ENCODE results near the gene ATP2B2. TPM values are rescaled to one million over a fixed set of nuclear protein-coding genes. Genes with fewer than 3 reads are reported as not detected.
A peak's percentile ranks its signal among the peaks of the same experiment; 100 is the strongest.

Gene ATP2B2
- total RNA-seq, 8 experiments from 2014 or later: 0.04 to 3.5 (median 0.73) TPM

- H3K4me3 ChIP-seq: no peak overlapping the region
- WGBS, 10 experiments: 0 to 94% (median 57%) methylated on average over 1 to 3 of the region's 3 CpGs; no CpG with 5 or more reads in 5 of the 10 experiments
- peaks cover 4% of the 10 kb centered on the region in 2 donors for H3K4me1 ChIP-seq (replicated peaks in 1 of 2)
- in situ Hi-C loops (cut with MboI; ENCODE audit: low pct_unique_long_range_greater_than_20kb in 2 of 9, low sequenced_read_pairs in 9 of 9, unreplicated experiment in 9 of 9): no loop called here
- no peak overlapping the region for H3K27ac ChIP-seq
- ATAC-seq (replicated peaks in 6 of 8): no peak
These were observed 29.4 kb downstream of the ATP2B2 start for GRCh38 chr3:10475983-10476382.

- H3K4me1 ChIP-seq (replicated peaks in 1 of 2): peaks cover 7 to 12% of the 10 kb centered on the region in 2 donors
- H3K27ac ChIP-seq: no peak overlapping the region
- in situ Hi-C loops (cut with MboI; ENCODE audit: low pct_unique_long_range_greater_than_20kb in 2 of 9, low sequenced_read_pairs in 9 of 9, unreplicated experiment in 9 of 9): no loop called here
- no peak overlapping the region for H3K4me3 ChIP-seq
- ATAC-seq (replicated peaks in 6 of 8): no peak
- WGBS, 10 experiments: 40 to 83% (median 68%) methylated on average over 1 to 5 of the region's 9 CpGs; no CpG with 5 or more reads in 4 of the 10 experiments
These were observed 30.5 kb downstream of the ATP2B2 start for GRCh38 chr3:10474847-10475246.

- 0 to 88% (median 25%) methylated on average over 1 to 4 of the region's 5 CpGs; no CpG with 5 or more reads in 4 of the 10 experiments for WGBS, 10 experiments
- Histone ChIP-seq H3K4me1 (replicated peaks in 1 of 2) (peaks cover 7 to 12% of the 10 kb centered on the region in 2 donors), H3K27ac (no peak overlapping the region), H3K4me3 (no peak overlapping the region)
- peak in 5 of 8 experiments; percentile 37 to 64 (median 64) for ATAC-seq (replicated peaks in 6 of 8)
- in situ Hi-C loops (cut with MboI; ENCODE audit: low pct_unique_long_range_greater_than_20kb in 2 of 9, low sequenced_read_pairs in 9 of 9, unreplicated experiment in 9 of 9): no loop called here
These were observed 31.1 kb downstream of the ATP2B2 start for GRCh38 chr3:10474275-10474646.

- H3K4me3 ChIP-seq: no peak overlapping the region
- H3K27ac ChIP-seq: no peak overlapping the region
- ATAC-seq (replicated peaks in 6 of 8): no peak
- 0 to 93% (median 60%) methylated on average over 1 to 5 of the region's 7 CpGs; no CpG with 5 or more reads in 1 of the 10 experiments for WGBS, 10 experiments
- in situ Hi-C loops (cut with MboI; ENCODE audit: low pct_unique_long_range_greater_than_20kb in 2 of 9, low sequenced_read_pairs in 9 of 9, unreplicated experiment in 9 of 9): no loop called here
- H3K4me1 ChIP-seq (replicated peaks in 1 of 2): peaks cover 7 to 12% of the 10 kb centered on the region in 2 donors
These were observed 31.7 kb downstream of the ATP2B2 start for GRCh38 chr3:10473581-10474274.

- in situ Hi-C loops (cut with MboI; ENCODE audit: low pct_unique_long_range_greater_than_20kb in 2 of 9, low sequenced_read_pairs in 9 of 9, unreplicated experiment in 9 of 9): no loop called here
- Histone ChIP-seq H3K4me1 (replicated peaks in 1 of 2) (peaks cover 7 to 12% of the 10 kb centered on the region in 2 donors), H3K4me3 (no peak overlapping the region), H3K27ac (no peak overlapping the region)
- no peak for ATAC-seq (replicated peaks in 6 of 8)
- WGBS, 10 experiments: 43 to 100% (median 63%) methylated on average over 1 to 2 of the region's 2 CpGs; no CpG with 5 or more reads in 6 of the 10 experiments
These were observed 32.4 kb downstream of the ATP2B2 start for GRCh38 chr3:10472877-10473440.

- H3K27ac ChIP-seq: peak overlapping the region in 1 of 2 donors; percentile 53
- ATAC-seq (replicated peaks in 6 of 8): peak; percentile 36 to 89 (median 78)
- in situ Hi-C loops (cut with MboI; ENCODE audit: low pct_unique_long_range_greater_than_20kb in 2 of 9, low sequenced_read_pairs in 9 of 9, unreplicated experiment in 9 of 9): no loop called here
- H3K4me1 ChIP-seq (replicated peaks in 1 of 2): peaks cover 7 to 12% of the 10 kb centered on the region in 2 donors
- peak overlapping the region in 1 of 5 donors; percentile 5 for H3K4me3 ChIP-seq
- 0 to 50% (median 17%) methylated on average over 1 to 8 of the region's 20 CpGs; no CpG with 5 or more reads in 1 of the 10 experiments for WGBS, 10 experiments
These were observed 34.2 kb downstream of the ATP2B2 start for GRCh38 chr3:10471054-10471688.

GRCh38 chr3:10470120-10471053 lies 35.0 kb downstream of the ATP2B2 start:
- peak in 5 of 8 experiments; percentile 45 to 65 (median 57) for ATAC-seq (replicated peaks in 6 of 8)
- in situ Hi-C loops (cut with MboI; ENCODE audit: low pct_unique_long_range_greater_than_20kb in 2 of 9, low sequenced_read_pairs in 9 of 9, unreplicated experiment in 9 of 9): no loop called here
- 0 to 43% (median 29%) methylated on average over 1 to 4 of the region's 12 CpGs; no CpG with 5 or more reads in 6 of the 10 experiments for WGBS, 10 experiments
- Histone ChIP-seq H3K27ac (peak overlapping the region in 1 of 2 donors; percentile 53), H3K4me3 (peak overlapping the region in 1 of 5 donors; percentile 5), H3K4me1 (replicated peaks in 1 of 2) (peaks cover 7 to 12% of the 10 kb centered on the region in 2 donors)

DNA sequence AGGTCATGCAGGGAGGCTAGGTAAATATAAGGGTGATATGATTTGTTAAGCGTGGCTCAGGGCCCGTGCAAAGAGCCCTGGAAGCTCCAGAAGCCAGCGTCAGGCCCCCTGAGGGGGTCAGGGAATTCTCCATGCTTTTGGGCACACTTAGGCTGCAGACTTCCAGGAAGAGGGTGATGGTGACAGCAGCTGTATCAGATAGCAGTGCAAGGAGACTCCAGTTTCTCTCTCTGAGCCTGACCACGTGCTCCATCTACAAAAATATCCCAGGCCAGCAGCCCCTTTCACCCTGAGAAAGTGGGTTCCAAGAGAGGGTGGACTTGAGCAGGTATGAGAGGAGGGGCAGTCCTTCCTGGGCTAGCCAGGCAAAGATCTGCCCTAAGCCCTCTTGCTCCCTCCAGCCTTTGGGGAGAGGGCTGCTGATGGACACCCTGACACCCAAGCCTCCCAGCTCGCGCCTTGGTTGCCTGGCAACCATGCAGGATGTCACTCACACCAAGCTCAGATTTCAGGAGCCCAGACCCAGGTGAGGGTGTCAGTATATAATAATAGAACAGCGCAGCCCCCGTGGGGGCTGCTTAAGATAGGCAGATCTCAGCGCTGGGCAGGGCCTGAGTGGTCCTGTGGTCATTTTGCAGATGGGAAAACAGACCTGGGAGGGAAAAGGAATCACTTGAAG lies 35.8 kb downstream of the ATP2B2 start:
- peaks cover 7 to 13% of the 10 kb centered on the region in 2 donors for H3K4me1 ChIP-seq (replicated peaks in 1 of 2)
- H3K4me3 ChIP-seq: no peak overlapping the region
- in situ Hi-C loops (cut with MboI; ENCODE audit: low pct_unique_long_range_greater_than_20kb in 2 of 9, low sequenced_read_pairs in 9 of 9, unreplicated experiment in 9 of 9): no loop called here
- WGBS, 10 experiments: 37 to 83% (median 55%) methylated on average over 1 to 5 of the region's 9 CpGs; no CpG with 5 or more reads in 3 of the 10 experiments
- no peak for ATAC-seq (replicated peaks in 6 of 8)
- no peak overlapping the region for H3K27ac ChIP-seq

- H3K4me1 ChIP-seq (replicated peaks in 1 of 2): peaks cover 10 to 20% of the 10 kb centered on the region in 2 donors
- H3K4me3 ChIP-seq: no peak overlapping the region
- WGBS, 10 experiments: 10 to 93% (median 55%) methylated on average over 3 to 10 of the region's 13 CpGs; no CpG with 5 or more reads in 2 of the 10 experiments
- ATAC-seq (replicated peaks in 6 of 8): peak in 1 of 8 experiments; percentile 6
- H3K27ac ChIP-seq: no peak overlapping the region
- in situ Hi-C loops (cut with MboI; ENCODE audit: low pct_unique_long_range_greater_than_20kb in 2 of 9, low sequenced_read_pairs in 9 of 9, unreplicated experiment in 9 of 9): no loop called here
These were observed 36.6 kb downstream of the ATP2B2 start for GRCh38 chr3:10468613-10469354.

- 0 to 72% (median 55%) methylated on average over 1 to 4 of the region's 11 CpGs; no CpG with 5 or more reads in 4 of the 10 experiments for WGBS, 10 experiments
- in situ Hi-C loops (cut with MboI; ENCODE audit: low pct_unique_long_range_greater_than_20kb in 2 of 9, low sequenced_read_pairs in 9 of 9, unreplicated experiment in 9 of 9): no loop called here
- ATAC-seq (replicated peaks in 6 of 8): peak in 3 of 8 experiments; percentile 31 to 83 (median 73)
- no peak overlapping the region for H3K4me3 ChIP-seq
- no peak overlapping the region for H3K27ac ChIP-seq
- peaks cover 10 to 20% of the 10 kb centered on the region in 2 donors for H3K4me1 ChIP-seq (replicated peaks in 1 of 2)
These were observed 37.3 kb downstream of the ATP2B2 start for GRCh38 chr3:10467904-10468612.

DNA sequence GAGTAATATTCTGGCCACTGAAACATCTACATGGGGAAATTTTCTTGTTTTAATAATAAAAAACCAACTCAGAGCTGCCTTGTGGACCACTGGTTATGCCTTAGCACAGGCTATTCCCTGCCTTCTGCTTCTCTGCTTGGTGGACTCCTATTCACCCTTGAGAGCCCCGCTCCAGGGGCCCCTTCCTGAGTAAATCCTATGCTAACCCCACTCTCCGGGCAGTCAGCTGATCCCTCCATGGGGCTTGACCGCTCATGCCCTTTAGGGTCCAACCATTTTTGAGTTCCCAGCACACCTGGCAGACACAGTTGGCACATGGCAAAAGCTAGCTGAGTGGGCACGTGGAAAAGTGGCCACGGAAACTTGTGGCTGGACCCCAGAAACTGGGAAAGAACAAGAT lies 38.2 kb downstream of the ATP2B2 start:
- Histone ChIP-seq H3K4me1 (replicated peaks in 1 of 2) (peaks cover 10 to 20% of the 10 kb centered on the region in 2 donors), H3K27ac (no peak overlapping the region), H3K4me3 (no peak overlapping the region)
- ATAC-seq (replicated peaks in 6 of 8): no peak
- in situ Hi-C loops (cut with MboI; ENCODE audit: low pct_unique_long_range_greater_than_20kb in 2 of 9, low sequenced_read_pairs in 9 of 9, unreplicated experiment in 9 of 9): no loop called here
- 10 to 100% (median 79%) methylated on average over 1 to 4 of the region's 5 CpGs; no CpG with 5 or more reads in 3 of the 10 experiments for WGBS, 10 experiments
